OCI-LY3 (cell line): ENCODE results near the gene FIBP.

ENCODE experiments used
- H2AFZ ChIP-seq: fragments of 200-600, 300-600 bp; shearing (Covaris generic); 2 replicates; pipeline ENCODE4 v1.6.0; 2014; ENCODE audit warnings: antibody characterized with exemption, low read depth, low read length
- H3K27ac ChIP-seq: fragments of 200-600, 300-600 bp; sonication (generic); 2 replicates; pipeline ENCODE4 v1.5.1; 2014; ENCODE audit warnings: mild to moderate bottlenecking, low read length, moderate library complexity, mixed read lengths
- H3K27me3 ChIP-seq: fragments of 200-600, 300-600 bp; sonication (generic); 2 replicates; pipeline ENCODE4 v1.6.1; 2014; ENCODE audit warnings: low read depth, low read length, mixed read lengths
- H3K36me3 ChIP-seq: fragments of 200-600, 300-600 bp; sonication (generic); replicated peaks from 2 replicates; pipeline ENCODE3; 2014; ENCODE audit warnings: low read depth, low read length, mixed read lengths
- H3K4me1 ChIP-seq: fragments of 300-600, 200-600 bp; sonication (generic); 2 replicates; pipeline ENCODE4 v1.6.1; 2014; ENCODE audit warnings: low read length, mixed read lengths
- H3K4me2 ChIP-seq: fragments of 200-600, 300-600 bp; sonication (generic); 2 replicates; pipeline ENCODE4 v1.6.1; 2014; ENCODE audit warnings: low read length, mixed read lengths
- H3K4me3 ChIP-seq: fragments of 300-600, 200-600 bp; sonication (generic); 2 replicates; pipeline ENCODE4 v1.5.1; 2014; ENCODE audit warnings: antibody characterized with exemption, mild to moderate bottlenecking, low read length, moderate library complexity
- H3K79me2 ChIP-seq: fragments of 300-600, 200-600 bp; shearing (Covaris generic); 2 replicates; pipeline ENCODE4 v1.6.1; 2014; ENCODE audit warnings: mild to moderate bottlenecking, low read length, mixed read lengths
- H3K9ac ChIP-seq: fragments of 300-600, 200-600 bp; shearing (Covaris generic); 2 replicates; pipeline ENCODE4 v1.6.0; 2014; ENCODE audit warnings: mild to moderate bottlenecking, low read length, moderate library complexity
- H3K9me3 ChIP-seq: fragments of 200-600, 300-600 bp; shearing (Covaris generic); 2 replicates; pipeline ENCODE4 v1.6.1; 2014; ENCODE audit warnings: low read length, mixed read lengths; ENCODE audit not compliant: insufficient read depth
- H4K20me1 ChIP-seq: fragments of 200-600, 300-600 bp; sonication (generic); 2 replicates; pipeline ENCODE4 v1.6.1; 2016; ENCODE audit warnings: low read length, mixed read lengths; ENCODE audit not compliant: insufficient read depth
- EZH2phosphoT487 ChIP-seq: fragments of 200-600 bp; shearing (Covaris generic); IDR thresholded peaks from 2 replicates; pipeline ENCODE4 v1.6.1; 2018; ENCODE audit warnings: antibody characterized with exemption, mixed run types, low read depth
- TF ChIP-seq, protein P1 (sequence below): fragments of 200-600, 300-600 bp; sonication (generic); IDR thresholded peaks from 2 replicates; pipeline ENCODE4 v1.5.1; 2014; ENCODE audit warnings: antibody characterized with exemption, low read length, low read depth

Gene FIBP

DNA sequence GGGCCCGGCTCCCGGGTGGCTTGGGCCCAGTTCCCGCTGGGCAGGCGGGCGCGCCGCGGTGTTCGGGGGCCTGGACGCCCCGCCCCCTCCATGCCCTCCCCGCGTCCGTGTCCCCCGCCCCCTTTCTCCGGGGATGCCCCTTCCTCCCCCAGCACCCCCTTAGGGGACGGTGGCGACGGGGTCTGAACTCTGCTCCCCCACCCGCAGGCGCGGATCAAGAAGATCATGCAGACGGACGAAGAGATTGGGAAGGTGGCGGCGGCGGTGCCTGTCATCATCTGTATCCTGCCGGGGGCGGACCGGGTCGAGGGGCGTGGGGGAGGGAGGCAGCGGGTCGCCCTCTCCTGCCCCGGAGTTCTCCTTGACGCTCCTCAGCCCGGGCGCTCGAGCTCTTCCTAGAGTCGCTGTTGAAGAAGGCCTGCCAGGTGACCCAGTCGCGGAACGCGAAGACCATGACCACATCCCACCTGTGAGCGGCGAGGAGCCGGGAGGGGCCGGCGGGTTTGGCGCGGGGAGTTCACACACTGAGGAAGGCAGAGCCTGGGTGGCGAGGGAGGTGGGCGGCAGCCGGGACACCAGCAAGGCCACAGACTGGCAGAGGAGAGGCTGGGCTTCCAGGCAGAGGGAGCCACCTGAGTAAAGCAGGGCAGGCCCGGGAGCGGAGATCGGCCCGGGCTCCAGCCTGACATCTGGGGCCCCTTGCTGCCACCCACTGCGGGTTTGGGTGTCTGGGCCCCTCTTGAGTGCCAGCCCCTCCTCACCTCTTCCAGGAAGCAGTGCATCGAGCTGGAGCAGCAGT is 31.5 kb upstream of the FIBP start:
- Histone ChIP-seq H4K20me1 (no peaks in the 10 kb centered on the region), H3K27me3 (no peaks in the 10 kb centered on the region), H3K4me3 (peak overlapping the region; percentile 89), H3K79me2 (peaks cover 27% of the 10 kb centered on the region), H3K4me1 (peaks cover 14% of the 10 kb centered on the region), H3K9me3 (no peaks in the 10 kb centered on the region), H3K9ac (peak overlapping the region; percentile 78), H3K36me3 (peaks cover 13% of the 10 kb centered on the region), H3K4me2 (peak overlapping the region; percentile 96), H2AFZ (peak overlapping the region; percentile 62; the same call in 1 of the 2 replicates), H3K27ac (peak overlapping the region; percentile 46)
- TF ChIP-seq EZH2phosphoT487: no peak
- TF ChIP-seq, protein P1, sequence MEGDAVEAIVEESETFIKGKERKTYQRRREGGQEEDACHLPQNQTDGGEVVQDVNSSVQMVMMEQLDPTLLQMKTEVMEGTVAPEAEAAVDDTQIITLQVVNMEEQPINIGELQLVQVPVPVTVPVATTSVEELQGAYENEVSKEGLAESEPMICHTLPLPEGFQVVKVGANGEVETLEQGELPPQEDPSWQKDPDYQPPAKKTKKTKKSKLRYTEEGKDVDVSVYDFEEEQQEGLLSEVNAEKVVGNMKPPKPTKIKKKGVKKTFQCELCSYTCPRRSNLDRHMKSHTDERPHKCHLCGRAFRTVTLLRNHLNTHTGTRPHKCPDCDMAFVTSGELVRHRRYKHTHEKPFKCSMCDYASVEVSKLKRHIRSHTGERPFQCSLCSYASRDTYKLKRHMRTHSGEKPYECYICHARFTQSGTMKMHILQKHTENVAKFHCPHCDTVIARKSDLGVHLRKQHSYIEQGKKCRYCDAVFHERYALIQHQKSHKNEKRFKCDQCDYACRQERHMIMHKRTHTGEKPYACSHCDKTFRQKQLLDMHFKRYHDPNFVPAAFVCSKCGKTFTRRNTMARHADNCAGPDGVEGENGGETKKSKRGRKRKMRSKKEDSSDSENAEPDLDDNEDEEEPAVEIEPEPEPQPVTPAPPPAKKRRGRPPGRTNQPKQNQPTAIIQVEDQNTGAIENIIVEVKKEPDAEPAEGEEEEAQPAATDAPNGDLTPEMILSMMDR: no peak

DNA sequence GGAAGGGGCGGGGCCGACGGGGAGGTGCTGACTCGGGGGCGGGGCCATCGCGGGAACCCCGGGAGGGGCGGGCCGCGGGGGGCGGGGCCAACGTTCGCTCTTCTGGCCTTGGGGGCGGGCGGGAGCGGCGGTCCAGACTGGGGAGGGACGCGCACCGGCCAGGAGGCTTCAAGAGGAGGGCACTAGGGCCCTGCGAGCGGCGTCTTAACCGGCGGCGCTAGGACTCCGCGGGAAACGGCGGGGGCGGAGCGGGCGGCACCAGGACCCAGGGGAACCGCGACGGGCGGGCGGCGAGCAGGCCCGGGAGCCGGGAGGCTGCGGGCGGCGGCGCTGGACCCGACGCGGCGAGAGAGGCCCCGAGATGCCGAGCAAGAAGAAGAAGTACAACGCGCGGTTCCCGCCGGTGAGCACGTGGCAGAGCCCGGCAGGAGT is 30.9 kb upstream of the FIBP start, which contains the start of gene DRAP1:
DRAP1 (plus strand) TSS at position 286 of the 432 bp plus-strand sequence; CDS start at position 362, 76 bp downstream.
- H3K4me3 ChIP-seq: peak within 1 kb of the TSS; percentile 89
- peak within 1 kb of the TSS; percentile 87 for H3K9ac ChIP-seq
- H3K27ac ChIP-seq: peak within 1 kb of the TSS; percentile 46
- H2AFZ ChIP-seq: peak within 1 kb of the TSS; percentile 62; the same call in 1 of the 2 replicates
- peak within 1 kb of the TSS; percentile 98 for H3K4me2 ChIP-seq
- TF ChIP-seq, protein P1: no peak
- no peak for TF ChIP-seq EZH2phosphoT487
- H3K27me3 ChIP-seq: no peaks in the 10 kb centered on the region
- peaks cover 14% of the 10 kb centered on the region for H3K4me1 ChIP-seq
- H3K79me2 ChIP-seq: peaks cover 27% of the 10 kb centered on the region
- H4K20me1 ChIP-seq: no peaks in the 10 kb centered on the region
- H3K9me3 ChIP-seq: no peaks in the 10 kb centered on the region
- H3K36me3 ChIP-seq: peaks cover 13% of the 10 kb centered on the region

DNA sequence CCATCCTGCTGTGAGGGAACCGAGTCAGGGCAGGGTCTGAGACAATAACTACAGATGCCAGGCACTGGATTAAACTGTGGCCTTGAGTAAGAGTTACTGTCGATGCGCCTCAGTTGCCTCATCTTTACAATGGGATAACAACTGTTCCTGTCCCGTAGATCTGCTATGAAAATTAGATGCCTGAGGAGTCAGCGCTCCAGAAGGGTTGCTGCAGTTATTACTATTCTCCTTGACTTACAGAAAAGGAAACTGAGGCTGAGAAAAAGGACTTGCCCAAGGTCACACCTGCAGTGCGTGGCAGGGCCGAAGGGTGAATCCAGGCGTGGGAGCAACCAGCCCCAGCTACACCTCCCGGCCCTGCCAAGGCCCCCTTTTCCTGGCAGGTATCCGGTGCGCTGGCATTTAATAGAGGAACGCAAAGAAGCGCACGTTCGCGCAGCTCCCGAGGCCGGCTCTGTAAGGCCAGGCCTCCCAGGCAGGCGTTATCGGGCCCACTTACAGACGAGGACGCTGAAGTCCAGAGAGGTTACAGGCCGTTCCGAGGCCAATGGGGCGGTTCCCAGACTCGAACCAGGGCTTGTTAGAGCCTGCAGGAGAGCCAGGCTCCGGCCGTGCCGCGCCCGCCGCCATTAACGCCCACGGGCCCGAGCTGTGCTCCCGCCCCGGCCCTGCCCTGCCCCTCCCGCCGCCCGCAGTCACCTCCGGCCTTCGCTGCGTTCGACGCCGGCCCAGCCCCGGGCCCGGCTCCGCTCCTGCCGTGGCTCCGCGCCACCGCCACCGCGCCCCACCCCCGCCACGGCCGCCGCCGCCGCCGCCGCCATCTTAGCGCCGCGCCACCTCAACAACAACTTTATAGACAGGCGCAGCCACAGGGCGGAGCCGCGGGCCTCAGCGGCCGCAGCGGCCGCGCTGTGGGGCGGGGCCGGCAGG is 30.2 kb upstream of the FIBP start, which contains the start of gene C11orf68:
C11orf68 (minus strand) TSS at position 852 of the 930 bp plus-strand sequence; CDS start at position 821, 31 bp downstream.
- Histone ChIP-seq H3K36me3 (peaks cover 13% of the 10 kb centered on the region), H3K4me2 (peak within 1 kb of the TSS; percentile 98), H3K9me3 (no peaks in the 10 kb centered on the region), H3K27me3 (no peaks in the 10 kb centered on the region), H3K9ac (peak within 1 kb of the TSS; percentile 87), H2AFZ (peak within 1 kb of the TSS; percentile 62; the same call in 1 of the 2 replicates), H3K4me3 (peak within 1 kb of the TSS; percentile 89), H3K79me2 (peaks cover 27% of the 10 kb centered on the region), H3K4me1 (peaks cover 15% of the 10 kb centered on the region), H4K20me1 (no peaks in the 10 kb centered on the region), H3K27ac (peak within 1 kb of the TSS; percentile 46)
- TF ChIP-seq EZH2phosphoT487: no peak
- TF ChIP-seq, protein P1: no peak
